NCI-H524 treated with DMSO at 0.1 percent for 48 hours (cell line): ENCODE measurements around the gene SCP2.
A peak's percentile ranks its signal among the peaks of the same experiment; 100 is the strongest.

ENCODE experiments used
- DNase-seq: peaks from one replicate; lab custom pipeline; 2025; lab: John Stamatoyannopoulos, UW

The SCP2 gene

GRCh38 chr1:53082826-53083455 lies 155.9 kb downstream of the SCP2 start:
- no peak for DNase-seq

DNA sequence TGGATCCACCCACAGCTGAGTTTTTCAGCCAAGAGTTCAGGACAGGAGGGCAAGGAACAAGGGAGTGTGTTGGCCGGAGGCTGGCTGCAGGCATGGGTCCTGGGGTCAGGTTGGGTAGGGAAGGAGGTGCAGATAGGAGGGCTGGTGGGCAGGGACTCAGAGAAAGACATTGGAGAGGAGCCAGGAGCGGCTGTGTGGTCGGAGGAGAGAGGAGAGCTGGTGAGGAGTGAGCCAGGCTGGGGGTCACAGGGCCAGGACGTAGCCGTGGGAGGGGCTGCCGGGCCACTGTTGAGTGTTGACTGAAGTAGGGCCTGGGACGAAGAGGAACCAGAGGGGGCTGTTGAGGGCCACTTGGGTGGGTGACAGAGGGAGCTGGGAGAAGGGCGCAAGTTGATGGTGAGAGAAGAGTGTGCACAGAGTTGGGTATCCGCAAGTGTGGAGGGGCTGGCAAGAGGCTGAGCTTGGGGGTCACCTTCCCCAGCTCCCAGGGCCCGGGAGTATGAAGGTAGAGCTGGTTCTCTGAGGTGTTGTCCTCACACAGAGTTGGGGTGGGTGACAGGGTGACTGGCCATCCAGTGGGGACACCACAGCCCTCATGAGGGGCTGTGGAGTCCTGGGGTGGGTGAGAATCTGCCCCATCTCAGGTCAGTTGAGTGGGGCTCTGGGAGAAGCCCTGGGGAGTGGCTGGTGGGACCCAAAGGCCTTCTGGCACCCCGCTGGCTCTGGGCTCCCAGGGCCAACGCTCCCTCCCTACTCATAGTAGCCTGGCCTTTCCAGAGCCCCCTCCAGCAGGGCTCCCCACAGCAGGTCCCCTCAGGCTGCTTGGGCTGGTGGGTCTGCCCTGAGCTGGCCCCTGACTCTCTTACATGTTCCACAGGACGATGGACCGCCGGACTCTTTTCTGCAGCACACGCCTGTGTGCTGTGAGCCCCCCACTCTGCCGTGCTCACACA lies 156.8 kb downstream of the SCP2 start:
- DNase-seq: no peak

GRCh38 chr1:53084589-53084971 lies 157.5 kb downstream of the SCP2 start:
- no peak for DNase-seq

DNA sequence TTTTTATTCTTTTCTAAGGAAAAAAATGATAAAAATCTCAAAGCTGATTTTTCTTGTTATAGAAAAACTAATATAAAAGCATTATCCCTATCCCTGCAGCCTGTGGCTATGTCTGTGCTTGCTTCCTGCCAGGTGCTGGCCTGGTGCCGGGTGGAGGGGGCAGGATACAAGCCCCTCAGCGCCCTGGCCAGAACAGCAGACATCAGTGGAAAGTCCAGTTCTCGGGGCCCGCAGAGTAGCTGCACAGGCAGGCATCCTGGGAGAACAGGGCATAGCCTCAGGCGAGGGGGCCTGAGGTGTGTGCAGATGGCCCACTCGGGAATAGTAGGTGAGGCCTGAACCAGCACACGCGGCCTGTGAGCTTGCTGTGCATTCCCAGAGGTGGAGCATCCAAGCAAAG lies 158.3 kb downstream of the SCP2 start:
- no peak for DNase-seq

- DNase-seq: peak; percentile 33
Observed at GRCh38 chr1:53086491-53087070, 159.5 kb downstream of the SCP2 start.

DNA sequence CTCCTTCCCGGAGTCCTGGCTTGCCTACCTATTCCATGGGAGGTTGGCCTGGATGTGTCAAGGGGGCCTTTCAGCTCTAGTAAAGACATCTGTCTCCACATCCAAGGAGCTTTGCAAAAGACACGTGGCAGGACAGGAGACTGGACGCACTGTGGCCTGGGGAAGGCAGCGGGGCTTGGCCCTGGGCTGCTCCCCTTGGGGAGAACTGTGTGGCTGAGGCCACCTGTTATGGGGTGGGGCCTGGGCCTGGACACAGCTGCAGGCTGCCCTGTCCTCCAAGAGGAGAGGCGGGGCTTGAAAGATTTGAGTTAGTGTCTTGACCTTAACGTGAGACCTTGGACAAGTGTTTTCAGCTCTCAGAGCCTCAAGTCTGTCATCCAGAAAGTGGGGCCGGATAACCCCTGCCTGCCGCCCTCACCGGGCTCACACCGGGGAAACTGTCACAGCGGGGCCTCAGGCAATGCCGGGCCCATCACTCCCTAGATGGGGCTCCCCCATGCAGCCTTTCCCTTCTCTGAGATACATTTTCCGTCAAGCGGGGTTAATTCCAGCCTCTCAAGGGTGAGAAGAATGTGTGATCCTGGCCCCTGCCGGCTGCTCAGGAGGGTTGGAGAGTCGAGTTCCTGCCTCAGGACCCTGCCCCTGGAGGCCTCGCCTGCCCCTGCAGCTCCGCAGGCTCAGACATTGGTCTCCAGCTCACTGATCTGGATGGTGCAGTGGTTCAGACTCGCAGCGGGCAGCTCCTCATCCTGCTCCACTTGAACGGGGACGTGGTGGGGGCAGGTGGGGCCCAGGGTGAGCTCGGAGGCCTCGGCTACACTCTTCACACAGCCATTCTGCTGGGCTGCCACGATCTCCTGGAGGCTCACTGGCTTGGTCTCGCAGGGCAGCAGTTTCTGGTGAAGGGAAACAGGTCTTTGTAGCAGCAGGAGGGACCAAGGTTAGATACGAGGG lies 160.5 kb downstream of the SCP2 start:
- DNase-seq: no peak

DNA sequence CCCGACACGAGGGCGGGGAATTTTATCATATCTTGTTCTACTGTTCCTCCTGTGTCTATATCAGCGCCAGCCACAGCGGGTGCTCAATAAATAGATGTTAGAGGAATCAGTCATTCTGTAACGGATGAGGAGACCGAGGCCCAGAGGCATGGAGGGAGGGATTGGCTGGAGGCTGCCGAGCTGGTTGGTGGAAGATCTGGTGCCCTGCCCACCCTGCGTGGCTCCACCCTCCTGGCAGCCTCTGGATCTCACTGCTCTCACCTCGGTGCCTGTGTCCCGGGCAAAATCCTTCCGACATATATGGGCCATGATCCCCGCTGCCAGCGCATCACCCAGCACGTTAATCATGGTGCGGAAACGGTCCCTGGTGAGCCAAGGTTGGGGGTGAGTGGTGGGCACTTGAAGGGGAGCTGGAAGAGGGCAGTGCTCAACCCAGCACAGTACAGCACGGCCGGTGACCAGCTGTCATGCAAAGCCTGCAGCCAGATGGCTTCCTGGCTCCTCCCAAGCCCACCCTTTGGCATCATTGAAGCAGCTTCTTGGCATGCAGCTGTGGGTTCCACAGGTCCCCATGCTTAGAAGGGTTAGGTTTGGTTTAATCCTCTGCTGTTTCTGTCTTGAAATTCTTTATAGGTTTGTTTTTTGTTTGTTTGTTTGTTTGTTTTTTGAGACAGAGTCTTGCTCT lies 161.7 kb downstream of the SCP2 start:
- peak; percentile 76 for DNase-seq

- no peak for DNase-seq
Observed at GRCh38 chr1:53089478-53090226, 162.6 kb downstream of the SCP2 start.

DNA sequence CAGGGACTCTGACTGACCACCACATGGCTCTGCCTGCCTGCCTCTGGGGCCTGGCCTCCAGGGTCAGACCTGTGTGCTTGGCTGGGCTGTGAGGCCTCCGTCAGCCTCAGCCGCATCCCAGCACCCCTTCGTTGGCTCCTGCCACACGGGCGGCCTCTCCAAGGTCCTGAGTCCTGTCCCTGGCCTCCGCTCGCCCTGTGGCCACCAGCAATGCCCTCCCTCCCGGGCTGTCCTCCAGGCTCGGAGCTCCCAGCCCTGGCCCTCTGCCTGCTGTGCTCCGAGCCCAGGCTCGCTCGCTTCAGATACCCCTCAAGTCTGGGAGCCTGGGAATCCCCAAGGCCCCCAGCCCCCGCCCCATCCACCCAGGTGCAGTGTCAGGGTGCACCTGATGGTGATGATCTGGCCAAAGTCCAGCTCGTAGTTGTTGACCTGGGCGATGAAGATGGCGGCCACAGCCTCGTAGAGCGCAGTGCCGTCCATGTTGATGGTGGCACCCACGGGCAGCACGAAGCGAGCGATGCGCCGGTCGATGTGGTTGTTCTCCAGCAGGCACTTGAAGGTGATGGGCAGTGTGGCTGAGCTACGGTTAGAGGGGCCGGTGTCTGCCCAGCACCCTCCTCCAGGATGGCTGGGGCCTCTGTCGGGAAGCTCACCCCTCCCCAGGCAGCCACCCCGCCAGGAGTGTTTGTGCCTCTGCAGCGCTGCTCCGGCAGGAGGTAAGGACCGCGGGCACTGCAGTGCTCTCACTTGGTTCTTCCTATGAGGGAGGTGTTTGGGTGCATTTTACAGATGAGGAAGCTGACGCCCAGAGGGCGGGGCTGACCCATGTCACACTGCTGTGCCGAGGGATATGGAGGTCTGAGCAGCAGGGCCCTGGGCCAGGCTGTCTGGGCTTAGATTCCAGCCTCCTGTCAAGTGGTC lies 163.4 kb downstream of the SCP2 start:
- DNase-seq: no peak

DNA sequence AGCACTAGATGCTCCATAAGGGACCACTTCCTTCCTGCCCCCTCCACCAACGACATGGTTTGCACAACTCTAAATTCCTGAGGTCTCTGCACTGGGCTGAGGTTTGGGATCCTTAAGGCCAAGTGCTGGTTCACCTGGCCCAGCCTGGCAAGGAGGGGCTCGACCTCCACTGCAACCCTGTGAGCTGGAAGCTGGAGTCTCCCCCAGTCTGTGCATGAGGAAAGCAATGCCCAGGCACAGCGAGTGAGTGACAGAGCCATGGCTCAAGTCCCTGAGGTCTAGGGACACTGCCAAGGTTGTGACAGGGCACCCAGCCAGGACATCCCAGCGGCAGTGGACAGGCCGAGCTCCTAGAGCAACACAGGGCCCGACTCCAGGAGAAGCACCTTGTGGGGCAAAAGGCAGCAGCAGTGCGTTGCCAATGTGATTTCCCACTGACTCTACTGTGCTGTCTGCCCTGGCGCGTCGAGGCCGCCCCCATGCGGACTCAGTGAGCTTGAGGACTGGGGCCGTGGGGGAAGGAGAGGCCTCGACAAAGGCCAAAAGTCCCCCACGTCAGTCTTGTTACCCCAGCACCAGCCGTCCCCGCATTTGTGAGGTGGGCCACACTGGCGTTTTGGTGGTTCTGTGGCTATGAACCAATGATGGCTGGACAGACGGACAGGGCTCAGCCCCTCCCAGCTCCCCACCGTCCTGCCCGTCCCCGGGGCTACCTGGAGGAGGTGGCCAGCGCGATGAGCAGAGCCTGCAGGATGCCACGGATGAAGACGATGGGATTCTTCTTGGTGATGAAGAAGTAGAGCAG lies 165.0 kb downstream of the SCP2 start:
- DNase-seq: no peak

- DNase-seq: no peak
Observed at GRCh38 chr1:53092659-53093450, 165.8 kb downstream of the SCP2 start.

DNA sequence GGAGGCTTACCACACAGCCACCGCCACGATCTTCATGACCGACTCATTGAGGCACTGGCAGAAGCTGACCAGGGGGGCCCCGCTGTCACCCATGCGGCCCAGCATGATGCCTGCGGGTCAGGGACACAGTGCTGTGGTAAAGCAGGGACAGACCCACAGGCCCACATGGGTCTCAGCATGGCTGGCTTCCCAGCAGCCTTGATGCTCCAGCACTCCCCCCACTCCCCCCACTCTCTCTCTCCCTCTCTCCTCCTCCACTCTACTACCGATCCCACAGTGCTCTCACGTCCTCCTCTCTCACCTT lies 166.3 kb downstream of the SCP2 start:
- no peak for DNase-seq

DNA sequence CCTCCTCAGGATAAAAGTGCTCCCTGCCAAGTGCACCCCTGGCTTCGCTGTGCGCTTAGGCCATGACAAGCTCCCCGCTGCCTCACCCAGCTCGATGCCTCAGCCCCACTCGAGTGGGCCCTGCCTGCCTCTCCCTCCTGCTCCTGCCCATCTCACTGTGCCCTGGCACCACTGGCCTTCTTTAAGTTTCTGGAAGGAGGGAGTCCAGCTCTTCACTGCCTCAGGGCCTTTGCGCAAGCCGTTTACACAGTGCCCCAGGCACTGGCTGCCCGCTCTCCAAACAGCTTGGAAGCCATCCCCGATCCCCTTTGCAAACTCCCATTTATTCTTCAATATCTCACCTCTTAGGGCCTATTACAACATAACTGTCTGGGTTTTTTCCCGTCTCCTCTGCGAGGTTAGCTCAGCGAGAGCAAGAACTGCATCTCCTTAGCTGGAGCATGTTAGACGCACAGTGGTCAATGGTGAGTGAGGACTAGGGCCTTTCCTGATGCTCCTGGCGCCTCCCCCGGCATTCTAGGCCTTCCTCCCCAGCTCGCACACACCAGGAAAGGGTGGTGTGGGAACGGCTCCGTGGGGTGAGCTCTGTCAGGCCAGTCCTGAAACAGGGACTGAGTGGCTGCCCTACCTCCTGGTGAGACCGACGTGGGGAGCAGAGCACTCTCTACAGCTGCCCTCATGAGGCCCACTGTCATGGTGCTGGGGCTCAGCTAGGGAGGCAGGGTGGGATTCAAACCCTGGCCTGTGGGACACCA lies 166.9 kb downstream of the SCP2 start:
- no peak for DNase-seq

- no peak for DNase-seq
Observed at GRCh38 chr1:53094533-53094919, 167.4 kb downstream of the SCP2 start.
